ELF-1 (cell line): ENCODE results near the gene CCM2.

Experiments used
- DNase-seq: peaks from one replicate; pipeline ENCODE4 v3.0.0-alpha.2; 2016; ENCODE audit warnings: low read depth, low spot score

The CCM2 gene

DNA sequence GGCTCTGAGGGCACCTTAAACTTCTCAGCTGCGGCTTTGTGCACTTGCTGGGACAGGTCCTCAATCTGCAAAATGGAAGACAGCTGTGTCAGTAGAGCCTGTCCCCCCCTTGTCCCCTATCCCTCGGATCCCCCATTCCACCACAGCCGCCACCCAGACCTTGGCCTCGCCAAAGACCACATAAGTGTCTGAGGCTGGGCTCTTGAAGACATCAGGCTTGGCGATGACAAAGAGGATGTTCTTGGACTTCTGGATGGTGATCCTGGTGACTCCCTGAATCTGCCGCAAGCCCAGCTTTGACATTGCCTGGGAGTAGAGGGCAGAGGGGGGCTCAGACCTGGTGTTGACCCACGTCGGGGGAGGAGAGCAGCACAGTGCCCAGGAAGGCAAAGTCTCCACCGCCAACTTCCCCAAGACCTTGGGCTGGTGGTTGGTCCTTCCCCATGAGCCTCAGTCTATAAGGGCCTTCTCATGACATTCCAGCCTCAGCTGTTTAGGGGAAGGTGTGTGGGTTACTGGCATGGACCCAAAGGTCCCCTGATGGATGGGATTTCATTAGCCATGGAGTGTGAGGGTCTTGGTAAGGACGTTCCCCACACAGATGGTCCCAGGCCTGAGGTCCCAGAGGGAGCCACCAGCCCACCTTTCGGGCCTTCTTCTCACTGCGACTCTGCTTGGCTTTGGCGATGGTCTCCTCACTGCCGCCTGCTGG lies 81.1 kb downstream of the CCM2 start:
- no peak for DNase-seq

DNA sequence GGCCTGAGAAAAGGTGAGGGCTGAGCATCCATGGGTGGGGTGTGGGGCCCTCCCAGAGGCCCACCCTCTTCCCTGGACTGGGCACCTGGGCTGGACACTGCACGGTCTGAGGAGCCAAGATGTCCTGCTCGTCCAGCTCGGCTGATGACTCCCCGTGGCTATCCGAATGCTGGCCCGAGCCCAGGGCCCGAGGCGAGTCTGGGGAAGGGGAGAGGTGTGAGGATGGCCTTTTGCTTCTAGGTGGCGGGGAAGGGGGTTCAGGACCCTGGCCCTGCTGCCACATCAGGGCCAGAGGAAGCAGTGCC lies 81.6 kb downstream of the CCM2 start:
- no peak for DNase-seq

DNA sequence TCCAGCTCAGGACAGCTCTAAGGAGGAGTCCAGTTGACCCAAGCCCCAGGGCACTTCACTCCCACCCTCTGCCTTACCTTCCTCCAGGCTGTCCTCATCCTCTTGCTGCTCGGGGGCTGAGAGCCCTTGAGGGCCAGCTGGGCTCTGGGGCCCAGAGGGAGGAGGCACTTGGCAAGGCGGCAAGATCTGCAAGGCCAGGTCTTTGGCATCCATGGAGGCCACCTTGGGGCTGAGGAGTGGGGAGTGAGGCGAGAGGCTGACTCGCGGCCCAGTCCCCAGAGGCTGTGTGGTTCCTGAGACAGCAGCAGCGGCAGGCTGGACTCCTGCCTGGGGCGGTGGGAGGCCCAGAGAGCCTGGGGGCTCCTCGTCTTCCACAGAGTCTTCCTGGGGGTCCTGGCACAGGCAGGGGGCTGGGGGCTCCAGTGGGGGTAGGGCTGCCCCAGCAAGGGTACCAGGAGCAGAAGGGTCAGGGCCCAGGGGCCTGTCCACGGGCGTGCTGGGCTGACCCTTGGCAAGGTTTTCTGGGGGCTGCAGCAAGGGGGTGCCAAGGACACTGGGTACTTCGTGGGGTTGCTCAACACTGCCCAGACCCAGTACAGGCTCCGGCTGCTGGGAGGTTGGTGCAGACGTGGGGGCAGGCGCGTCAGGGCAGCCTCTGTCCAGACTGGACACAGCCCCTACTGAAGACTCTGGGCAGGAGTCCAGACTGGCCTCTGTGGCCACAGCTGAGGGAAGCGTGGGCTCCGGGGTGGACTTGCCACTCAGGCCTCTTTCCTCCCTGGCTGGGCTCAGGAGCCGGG lies 82.2 kb downstream of the CCM2 start:
- DNase-seq, result no peak

DNA sequence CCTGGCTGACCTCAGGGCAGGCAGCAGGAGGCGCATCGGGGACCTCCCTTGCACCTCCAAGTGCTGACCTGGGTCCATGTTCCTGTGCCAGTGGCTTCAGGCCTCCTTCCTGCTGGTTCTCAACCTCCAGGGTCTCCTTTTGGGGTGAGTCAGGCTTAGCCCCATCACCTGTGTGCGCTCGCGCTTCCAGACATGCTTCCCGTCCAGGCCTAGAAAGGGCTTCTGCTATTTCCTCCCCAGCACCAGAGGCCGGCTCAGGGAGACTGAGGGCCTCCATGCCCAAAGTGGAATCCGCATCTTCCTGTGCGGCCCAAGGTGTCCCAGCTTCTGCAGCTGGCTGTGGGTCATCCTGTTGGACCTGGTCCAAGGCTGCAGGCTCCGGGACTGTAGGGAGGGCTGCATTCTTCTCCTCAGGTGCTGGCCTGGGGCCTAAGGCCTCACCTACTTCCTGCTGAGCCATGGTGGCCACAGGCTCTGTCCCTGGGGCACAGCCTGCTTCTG lies 82.9 kb downstream of the CCM2 start:
- DNase-seq, result no peak

DNA sequence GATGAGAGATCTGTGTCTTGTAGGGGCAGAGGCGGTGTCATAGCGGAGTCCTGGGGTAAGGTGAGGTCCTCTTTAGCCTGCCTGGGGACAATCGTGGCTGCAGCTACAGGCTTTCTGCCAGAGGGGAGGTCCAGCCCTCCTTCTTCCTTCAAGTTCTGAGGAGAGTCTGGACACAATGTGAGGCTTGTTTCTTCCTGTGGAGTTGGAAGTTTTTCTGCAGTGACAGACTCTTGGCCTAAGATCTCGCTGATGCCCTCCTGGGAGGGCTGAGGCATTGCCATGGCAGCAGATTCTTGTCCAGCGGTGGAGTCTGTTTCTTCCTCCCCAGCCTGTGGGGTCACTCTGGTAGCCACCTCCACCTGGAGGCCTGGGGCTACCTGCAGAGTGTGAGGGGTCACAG lies 84.3 kb downstream of the CCM2 start:
- no peak for DNase-seq

DNA sequence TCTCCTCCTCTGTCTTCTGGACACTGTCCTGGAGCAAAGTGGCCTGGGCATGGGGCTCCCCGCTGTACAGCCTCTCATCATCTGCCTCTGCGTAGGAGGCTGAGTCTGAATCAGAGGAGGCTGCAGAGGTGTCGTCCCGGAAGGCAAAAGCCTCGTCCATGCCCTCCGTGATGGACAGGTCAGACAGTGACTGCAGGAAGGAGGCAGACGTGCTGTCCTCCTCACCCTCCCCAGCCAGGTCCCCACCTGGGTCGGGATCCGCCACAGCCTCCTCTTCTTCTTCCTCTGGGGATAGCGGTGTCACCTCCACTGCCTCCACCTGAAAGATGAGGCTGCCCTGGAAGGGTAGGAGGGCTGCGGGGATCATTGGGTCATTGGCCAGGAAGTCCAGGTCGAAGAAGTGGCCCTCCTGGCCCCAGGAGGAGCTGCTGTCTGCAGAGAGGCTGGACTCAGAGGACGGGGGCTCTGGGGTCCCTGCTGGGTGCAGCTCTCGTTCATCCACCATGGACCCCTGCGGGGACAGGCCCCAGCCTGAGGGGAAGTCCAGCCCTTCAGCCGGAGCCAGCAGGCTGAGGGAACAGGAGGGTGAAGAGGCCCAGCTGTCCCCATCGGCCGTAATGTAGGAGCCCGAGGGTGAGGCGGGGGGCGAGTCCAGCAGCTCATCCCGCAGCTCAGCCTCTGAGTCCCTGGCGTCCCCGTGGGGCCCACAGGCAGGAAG lies 85.1 kb downstream of the CCM2 start:
- no peak for DNase-seq

DNA sequence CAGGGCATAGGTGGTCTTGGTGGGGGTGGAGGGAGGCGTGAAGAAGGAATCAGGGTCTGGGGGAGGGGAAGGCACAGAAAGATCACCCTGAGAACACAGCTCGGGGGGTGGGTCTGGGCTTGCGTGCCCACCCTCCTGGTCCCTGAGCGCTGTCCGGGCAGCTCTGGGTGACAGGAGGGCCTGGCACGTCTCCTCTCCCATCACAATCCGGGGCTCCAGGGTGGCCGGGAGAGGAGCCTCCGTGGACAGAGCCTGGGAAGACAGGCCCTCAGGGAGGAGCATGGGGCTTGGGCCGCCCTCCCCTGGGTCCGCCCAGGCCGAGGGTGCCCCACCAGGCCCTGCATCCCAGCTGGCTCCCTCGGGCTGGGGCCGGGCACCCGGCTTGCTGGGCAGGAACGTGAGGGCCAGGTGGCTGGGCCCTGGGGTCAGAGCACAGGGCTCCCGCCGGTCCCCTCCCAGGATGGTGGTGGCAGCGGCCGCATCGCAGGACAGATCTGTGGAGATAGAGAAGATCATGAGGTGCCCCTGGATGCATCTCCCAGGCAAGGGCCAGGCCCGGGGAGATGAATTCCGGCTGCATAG lies 85.7 kb downstream of the CCM2 start:
- no peak for DNase-seq

DNA sequence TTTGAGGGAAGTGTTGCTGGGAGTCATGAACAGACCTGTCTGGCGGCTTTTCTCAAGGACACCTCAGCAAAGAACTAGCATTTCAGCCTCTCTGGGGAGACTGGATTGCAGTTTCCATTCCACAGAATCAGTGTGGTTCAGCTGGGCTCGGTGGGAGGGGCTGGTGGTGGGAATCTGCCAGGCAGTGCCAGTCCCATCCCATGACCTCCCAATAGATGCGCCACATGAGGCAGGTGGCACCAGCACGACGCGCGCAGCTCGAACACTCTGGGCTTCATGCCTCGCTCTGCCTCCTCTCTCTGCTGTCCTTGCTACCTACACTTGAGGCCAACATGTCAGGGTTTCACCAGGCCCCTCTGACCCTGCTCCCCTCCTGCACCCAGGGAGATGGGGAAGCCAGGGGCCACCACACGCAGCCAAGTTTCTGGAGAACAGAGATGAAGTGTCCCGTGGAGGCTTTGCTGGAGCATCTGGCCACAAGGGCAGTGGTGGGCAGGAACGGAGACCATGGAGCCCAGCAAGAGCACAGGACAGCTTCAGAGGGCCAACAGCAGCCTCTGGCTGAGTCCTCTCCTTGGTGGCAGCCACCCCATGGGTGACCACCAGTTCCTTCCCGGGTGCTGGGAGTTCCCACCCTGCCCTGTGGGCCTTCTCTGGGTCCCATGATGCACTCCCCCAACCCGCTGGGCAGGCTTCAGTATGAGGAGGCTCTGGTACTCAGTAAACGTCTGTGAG lies 86.5 kb downstream of the CCM2 start:
- DNase-seq, result peak; percentile 32

DNA sequence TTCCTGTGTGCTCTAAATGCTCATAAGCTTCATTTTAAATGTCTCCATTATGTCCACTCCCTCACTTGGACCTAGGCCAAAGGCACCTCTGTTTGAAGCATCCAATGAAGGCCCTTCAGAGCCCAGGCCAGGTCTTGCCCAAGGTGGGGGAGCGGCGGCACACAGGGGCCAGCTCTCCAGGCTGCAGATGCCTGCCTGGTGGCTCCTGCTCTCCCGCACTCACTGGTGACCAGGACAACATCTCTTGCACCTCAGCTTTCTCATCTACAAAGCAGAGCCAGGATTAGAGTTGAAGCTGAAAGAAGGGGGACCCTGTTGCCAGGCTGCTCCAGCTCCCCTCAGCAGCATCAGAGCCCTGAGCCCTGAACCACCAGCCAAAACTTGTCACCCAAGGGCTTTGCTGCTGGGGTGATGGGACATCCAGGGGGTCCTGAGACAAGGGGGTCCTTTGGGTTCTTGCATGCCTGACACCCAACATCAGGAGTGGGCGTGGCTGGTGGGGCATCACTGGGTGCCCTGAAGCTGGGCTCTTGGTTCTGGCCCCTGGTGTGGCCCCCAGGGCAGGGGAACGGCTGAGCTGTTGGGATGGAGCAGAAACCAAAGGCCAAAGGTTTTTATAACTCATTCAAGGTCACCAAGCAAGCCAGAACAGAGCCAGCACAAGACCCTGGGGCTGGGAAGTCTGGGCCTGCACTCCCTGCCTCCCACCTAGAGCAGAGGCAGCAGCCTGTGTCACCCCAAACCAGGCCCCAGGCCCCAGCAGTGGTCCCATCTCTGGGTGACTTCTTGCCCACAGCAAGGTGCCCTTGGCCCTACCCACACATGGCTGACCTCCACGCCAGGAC lies 87.5 kb downstream of the CCM2 start:
- no peak for DNase-seq

DNA sequence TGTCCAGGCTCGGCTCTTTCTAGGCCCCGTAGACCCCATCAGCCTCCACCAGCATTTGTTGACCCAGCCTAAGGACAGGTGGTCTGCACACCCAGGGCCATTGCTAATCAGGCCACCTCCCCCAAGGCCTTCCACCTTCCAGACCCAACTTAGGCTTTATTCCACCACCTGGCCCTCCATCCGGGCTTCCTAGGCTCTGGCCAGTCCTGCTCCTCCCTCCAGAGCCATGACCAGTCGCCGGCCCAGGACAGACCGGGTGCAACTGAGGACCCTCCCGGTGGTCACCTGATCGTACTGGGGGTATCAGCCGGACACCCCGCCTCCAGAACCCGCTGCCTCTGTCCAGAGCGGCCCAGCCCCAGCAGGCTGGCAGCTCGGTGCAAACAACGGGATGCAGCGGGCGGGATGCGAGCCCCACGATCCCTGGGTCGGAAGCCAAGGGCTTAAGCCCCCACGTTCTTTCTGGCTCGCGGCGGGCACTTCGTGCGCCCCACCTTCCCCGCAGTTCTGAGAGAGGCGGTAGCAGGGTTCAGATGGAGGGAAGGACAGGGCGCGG lies 88.2 kb downstream of the CCM2 start:
- DNase-seq, result no peak

DNA sequence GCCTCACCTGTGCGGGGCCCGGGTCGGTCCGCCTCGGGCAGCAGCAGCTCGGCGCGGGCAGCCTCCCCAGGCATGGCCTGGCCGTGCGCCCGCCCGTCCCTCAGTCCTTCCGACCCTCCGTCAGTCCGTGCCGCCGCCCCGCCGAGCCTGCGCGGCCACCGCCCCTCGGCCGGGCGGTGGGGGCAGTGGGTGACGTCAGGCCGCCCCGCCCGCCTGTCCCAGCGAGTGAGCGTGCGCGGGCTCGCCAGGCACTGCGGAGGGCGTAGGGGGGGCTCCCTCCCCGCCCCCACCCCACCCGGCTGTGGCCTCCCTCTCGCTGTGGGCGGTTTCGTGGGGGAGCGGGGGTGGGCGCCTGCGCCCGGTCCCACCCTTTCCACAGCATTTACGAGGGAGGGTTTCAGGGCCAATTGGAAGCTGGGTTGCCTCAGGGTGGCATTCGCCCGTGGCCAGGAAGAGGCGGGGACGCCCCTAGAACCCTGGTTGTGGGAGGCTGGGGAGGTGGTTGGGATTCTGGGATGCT lies 88.9 kb downstream of the CCM2 start, which contains the start of gene NACAD:
Gene NACAD, minus strand, starts transcription at position 149 of the 520 bp plus-strand sequence. Its CDS starts 75 bp downstream, at position 74.
- DNase-seq, result no peak

DNA sequence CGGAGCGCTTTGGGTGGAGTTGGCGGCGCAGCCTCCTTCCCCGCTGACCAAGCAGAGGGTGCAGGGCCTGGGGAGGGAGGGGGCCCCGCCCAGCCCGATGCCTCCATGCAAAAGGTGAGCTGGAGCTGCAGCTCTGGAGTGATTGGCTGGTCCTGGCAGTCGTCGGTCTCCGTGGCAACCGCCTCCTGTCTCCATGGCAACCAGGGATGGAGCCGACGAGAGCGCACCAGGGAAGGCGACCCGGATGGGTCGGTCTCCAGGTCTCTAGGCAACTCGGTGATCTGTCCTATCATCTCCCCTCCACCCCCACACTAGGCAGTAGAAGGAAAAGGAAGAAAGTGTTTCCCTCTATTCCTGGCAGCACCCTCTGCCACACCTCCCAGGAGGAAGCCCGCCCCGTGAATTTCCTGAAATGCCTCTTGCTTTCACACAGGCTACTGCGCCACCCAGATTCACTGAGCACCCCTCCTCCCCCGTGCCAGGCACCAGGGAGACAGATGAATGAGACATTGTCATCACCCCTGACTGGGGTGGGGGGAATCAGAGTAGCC lies 89.4 kb downstream of the CCM2 start:
- peak; percentile 96 for DNase-seq

DNA sequence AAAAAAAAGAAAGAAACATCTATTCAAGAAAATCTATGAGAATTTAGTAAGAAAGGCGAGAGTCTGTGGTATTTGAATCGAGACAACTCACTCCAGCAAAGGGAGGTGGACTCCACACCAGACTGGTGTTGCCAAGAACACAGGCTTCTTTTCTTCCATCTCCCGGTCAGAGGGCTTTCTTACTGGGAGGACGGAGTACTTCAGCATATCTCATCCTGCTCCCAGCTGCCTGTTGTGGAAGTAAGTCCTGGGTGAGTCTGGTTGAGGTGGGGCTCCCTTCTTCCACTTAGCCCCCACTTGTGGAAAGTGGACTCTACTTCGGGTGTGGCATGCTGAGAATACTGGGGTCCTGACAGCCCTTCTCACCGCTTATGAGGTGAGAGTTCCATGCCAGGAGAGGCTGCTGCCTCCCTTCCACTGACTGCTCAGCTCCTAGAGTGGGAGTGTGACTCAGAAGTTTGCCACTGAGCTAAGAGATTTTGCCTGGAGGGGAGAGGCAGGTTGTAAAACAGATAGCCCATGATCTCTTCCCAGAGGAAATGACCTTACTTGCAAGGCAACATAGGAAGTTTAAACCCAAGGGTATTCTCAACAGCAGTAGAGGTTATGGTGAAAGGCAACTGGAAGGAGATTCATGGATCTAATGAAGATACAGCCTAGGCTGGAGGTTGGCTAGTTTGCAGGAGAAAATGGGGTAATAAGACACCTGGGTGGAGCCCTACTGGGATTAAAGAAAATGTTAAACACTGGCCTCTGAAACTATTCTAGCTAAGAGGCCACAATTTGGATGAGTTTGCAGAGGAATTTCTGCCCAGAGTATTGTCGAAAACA lies 92.3 kb downstream of the CCM2 start:
- DNase-seq, result peak; percentile 62

DNA sequence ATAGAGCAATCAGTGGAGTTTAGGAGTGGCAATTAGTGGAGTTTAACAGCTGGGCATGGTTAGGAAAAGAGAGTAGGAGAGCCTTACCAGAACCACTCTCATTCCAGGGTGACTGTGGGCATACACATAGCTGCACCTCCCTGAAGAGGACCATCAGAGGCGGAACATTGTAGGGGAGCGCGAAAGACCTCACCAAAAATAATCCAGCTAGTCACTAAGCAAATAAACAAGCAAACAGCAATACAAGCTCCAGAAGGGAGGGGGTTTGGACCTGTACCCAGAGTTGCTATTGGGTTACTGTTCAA lies 92.9 kb downstream of the CCM2 start:
- no peak for DNase-seq

DNA sequence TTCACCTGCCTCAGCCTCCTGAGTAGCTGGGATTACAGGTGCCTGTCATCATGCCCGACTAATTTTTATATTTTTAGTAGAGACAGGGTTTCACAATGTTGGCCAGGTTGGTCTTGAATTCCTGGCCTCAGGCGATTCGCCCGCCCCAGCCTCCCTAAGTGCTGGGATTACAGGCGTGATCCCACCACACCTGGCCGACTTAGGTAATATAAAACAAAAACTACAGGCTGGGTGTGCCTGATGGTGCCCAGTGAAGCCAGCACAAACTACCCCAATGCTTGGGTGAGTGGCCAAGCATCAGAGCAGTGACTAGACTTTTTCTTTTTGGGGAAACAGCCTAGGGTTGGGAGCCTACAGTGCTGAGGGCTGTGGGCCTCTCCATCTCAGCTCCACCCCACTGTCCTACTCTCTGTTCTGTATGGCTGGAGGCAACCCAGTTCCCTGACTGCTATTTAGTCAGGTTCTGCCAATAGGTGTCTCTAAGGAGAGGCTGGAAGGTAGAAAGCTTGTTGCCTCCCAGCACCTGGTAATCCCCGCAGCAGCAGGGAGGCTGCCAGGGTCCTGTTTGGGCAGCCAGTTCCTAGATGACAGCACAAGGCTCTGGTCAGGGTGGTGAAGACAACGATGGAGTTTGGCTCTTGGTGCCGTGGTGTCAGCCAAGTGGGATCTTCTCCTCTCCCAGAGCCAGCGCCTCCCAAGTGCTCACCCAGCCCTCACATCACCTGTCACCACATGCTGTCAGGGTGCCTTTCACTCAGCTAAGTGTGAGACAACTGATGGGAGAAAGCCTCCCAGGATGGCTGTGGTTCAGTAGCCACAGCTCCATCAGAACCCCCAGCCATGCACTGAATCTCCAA lies 99.2 kb downstream of the CCM2 start:
- DNase-seq, result no peak

DNA sequence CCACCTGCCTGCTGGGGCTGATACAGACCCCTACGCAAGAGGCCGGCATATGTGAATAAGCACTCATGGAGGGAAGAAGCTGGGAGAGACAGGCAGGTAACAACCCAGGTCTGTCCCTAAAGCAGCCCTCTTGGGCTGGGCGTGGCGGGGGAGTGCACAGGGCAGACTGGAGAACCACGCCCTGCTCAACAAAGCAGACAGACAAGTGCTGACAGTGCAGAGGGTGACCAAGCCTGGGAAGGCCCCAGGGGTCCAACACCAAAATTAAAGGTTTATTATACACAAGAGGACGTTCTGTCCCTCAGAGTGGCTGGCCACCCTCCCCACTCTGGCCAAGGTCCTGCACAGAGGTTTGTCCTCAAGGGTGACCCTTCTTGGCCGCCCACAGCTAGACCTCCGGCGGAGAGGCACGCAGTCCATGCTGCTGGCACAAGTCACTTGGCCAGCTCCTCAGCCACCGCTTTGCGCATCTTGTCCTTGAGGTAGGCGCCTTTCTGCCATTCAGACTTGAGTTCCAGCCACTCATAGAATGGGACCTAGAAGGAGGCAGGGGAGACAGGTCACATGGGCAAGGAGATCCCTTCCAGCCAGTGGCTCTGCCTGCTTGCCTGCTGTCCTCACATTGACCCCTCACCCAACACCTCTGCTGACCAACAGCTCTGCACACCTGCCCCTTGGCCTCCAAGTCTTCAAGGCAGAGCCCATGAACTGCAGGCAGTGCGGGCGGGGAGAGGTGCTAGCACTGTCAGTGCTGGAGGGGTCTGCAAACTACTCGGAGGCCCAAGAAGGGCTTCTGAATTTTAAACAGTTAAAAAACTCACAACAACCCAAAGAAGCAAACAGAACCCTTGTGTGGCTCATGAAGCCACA lies 100.1 kb downstream of the CCM2 start:
- no peak for DNase-seq
